ENCODE results near the gene BLOC1S6. TPM values are rescaled to one million over a fixed set of nuclear protein-coding genes. Genes with fewer than 3 reads are reported as not detected.
A peak's percentile ranks its signal among the peaks of the same experiment; 100 is the strongest.

The BLOC1S6 gene, protein sequence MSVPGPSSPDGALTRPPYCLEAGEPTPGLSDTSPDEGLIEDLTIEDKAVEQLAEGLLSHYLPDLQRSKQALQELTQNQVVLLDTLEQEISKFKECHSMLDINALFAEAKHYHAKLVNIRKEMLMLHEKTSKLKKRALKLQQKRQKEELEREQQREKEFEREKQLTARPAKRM
- polyA plus RNA-seq (179 and 184 TPM in 2 replicates), polyA minus RNA-seq (170 and 184 TPM in 2 replicates)

DNA sequence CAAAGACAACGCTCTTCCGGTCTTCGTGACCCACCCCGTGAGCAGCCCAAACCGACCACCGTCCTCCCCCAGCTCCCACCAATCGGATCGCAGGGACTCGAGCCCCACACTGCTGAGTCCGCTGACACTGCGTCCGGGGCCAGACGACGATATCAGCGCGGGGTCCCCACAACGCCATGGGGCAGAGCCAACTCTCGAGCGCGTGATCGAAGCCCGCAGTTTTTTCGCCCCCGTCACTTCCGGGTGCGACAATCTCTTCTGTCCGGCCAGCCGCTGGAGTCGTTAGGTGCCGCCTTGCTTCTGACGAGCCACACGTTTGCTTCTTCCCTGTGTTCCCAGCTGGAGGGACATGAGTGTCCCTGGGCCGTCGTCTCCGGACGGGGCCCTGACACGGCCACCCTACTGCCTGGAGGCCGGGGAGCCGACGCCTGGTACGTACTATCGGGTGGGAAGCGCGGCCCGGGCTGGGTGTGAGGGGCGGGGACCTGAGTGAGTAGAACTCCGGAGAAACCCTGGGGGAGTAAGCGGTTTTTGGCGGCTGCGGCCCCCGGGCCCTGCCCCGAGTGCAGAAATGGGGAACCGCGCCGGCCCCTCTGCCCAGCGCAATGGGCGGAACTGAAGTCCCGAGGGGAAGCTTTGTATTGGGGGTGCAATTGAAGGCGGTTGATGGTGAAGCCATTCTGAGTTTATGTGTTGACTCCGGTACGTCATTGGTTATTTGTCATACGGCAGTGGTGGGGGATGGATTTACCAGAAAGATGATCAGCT is at the start of gene BLOC1S6:
Gene BLOC1S6 (plus strand): TSS at position 285 of the 768 bp plus-strand sequence. CDS start 65 bp downstream, at position 350.
- no peaks in the 10 kb centered on the region for H3K27me3 ChIP-seq (ENCODE audit: insufficient read depth, low read depth, low read length)

DNA sequence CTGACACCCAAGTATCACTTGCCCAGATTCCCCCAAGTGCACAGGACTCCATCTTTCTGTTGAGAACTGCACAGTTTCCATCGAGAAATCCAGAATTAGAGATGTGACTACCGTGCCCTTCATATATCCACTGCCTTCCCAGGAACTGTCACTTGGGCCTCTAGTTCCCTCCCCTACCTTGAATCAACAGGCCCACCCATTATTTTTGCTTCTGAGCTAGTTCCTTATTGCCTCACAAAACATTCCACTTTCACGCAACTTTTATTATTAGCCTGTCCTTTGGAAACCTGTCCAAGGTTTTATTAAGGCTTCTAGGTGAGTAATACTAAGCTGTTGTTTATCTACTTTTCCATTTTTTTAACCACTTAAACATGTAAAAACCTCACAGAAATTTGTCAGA is 47.5 kb upstream of the BLOC1S6 start:
- H3K79me2 ChIP-seq (replicated peaks; ENCODE audit: insufficient read depth, low read length) = no peaks in the 10 kb centered on the region
- no peaks in the 10 kb centered on the region for H3K36me3 ChIP-seq (ENCODE audit: insufficient read depth, low read length)
- H3K27ac ChIP-seq (ENCODE audit: low read length) = no peak overlapping the region
- no peaks in the 10 kb centered on the region for H3K9me2 ChIP-seq (ENCODE audit: insufficient read depth, low read length)
- no peak overlapping the region for H2AFZ ChIP-seq (ENCODE audit: low read depth, low read length)
- no peaks in the 10 kb centered on the region for H4K20me1 ChIP-seq (ENCODE audit: insufficient read depth)
- H3K4me3 ChIP-seq (ENCODE audit: low read length) = no peak overlapping the region
- H3K9ac ChIP-seq (ENCODE audit: low read length) = no peak overlapping the region
- no peaks in the 10 kb centered on the region for H3K27me3 ChIP-seq (ENCODE audit: insufficient read depth, low read depth, low read length)
- H3K4me2 ChIP-seq (ENCODE audit: low read length) = no peak overlapping the region
- no peaks in the 10 kb centered on the region for H3F3A ChIP-seq (ENCODE audit: insufficient read depth, low read length, poor library complexity, severe bottlenecking)
- no peaks in the 10 kb centered on the region for H3K9me3 ChIP-seq (ENCODE audit: low read length)
- TF ChIP-seq TAF1 (IDR thresholded peaks at IDR 0.05; ENCODE audit: low read depth) (no peak), SMC3 (conservative IDR thresholded peaks at IDR 0.05; ENCODE audit: poor library complexity) (no peak), POLR2AphosphoS5 (IDR thresholded peaks at IDR 0.05) (no peak), MXI1 (conservative IDR thresholded peaks at IDR 0.05; ENCODE audit: poor library complexity, severe bottlenecking) (no peak), EP300 (conservative IDR thresholded peaks at IDR 0.05; ENCODE audit: poor library complexity, severe bottlenecking) (no peak), RAD21 (conservative IDR thresholded peaks at IDR 0.05) (no peak)
- TF ChIP-seq, protein P1, sequence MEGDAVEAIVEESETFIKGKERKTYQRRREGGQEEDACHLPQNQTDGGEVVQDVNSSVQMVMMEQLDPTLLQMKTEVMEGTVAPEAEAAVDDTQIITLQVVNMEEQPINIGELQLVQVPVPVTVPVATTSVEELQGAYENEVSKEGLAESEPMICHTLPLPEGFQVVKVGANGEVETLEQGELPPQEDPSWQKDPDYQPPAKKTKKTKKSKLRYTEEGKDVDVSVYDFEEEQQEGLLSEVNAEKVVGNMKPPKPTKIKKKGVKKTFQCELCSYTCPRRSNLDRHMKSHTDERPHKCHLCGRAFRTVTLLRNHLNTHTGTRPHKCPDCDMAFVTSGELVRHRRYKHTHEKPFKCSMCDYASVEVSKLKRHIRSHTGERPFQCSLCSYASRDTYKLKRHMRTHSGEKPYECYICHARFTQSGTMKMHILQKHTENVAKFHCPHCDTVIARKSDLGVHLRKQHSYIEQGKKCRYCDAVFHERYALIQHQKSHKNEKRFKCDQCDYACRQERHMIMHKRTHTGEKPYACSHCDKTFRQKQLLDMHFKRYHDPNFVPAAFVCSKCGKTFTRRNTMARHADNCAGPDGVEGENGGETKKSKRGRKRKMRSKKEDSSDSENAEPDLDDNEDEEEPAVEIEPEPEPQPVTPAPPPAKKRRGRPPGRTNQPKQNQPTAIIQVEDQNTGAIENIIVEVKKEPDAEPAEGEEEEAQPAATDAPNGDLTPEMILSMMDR (IDR thresholded peaks at IDR 0.05; ENCODE audit: poor library complexity, severe bottlenecking) = no peak
- TF ChIP-seq, protein P2, sequence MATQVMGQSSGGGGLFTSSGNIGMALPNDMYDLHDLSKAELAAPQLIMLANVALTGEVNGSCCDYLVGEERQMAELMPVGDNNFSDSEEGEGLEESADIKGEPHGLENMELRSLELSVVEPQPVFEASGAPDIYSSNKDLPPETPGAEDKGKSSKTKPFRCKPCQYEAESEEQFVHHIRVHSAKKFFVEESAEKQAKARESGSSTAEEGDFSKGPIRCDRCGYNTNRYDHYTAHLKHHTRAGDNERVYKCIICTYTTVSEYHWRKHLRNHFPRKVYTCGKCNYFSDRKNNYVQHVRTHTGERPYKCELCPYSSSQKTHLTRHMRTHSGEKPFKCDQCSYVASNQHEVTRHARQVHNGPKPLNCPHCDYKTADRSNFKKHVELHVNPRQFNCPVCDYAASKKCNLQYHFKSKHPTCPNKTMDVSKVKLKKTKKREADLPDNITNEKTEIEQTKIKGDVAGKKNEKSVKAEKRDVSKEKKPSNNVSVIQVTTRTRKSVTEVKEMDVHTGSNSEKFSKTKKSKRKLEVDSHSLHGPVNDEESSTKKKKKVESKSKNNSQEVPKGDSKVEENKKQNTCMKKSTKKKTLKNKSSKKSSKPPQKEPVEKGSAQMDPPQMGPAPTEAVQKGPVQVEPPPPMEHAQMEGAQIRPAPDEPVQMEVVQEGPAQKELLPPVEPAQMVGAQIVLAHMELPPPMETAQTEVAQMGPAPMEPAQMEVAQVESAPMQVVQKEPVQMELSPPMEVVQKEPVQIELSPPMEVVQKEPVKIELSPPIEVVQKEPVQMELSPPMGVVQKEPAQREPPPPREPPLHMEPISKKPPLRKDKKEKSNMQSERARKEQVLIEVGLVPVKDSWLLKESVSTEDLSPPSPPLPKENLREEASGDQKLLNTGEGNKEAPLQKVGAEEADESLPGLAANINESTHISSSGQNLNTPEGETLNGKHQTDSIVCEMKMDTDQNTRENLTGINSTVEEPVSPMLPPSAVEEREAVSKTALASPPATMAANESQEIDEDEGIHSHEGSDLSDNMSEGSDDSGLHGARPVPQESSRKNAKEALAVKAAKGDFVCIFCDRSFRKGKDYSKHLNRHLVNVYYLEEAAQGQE (IDR thresholded peaks at IDR 0.05; ENCODE audit: borderline replicate concordance) = no peak

More for the DNA sequence above, at the start of gene BLOC1S6:
- Histone ChIP-seq H3K9me3 (ENCODE audit: low read length) (no peaks in the 10 kb centered on the region), H3K4me2 (ENCODE audit: low read length) (peak within 1 kb of the TSS; percentile 97), H3K9ac (ENCODE audit: low read length) (peak within 1 kb of the TSS; percentile 99), H3K9me2 (ENCODE audit: insufficient read depth, low read length) (no peaks in the 10 kb centered on the region), H3K27ac (ENCODE audit: low read length) (peak within 1 kb of the TSS; percentile 96), H3K79me2 (replicated peaks; ENCODE audit: insufficient read depth, low read length) (peaks cover 51% of the 10 kb centered on the region), H2AFZ (ENCODE audit: low read depth, low read length) (peak within 1 kb of the TSS; percentile 81), H3F3A (ENCODE audit: insufficient read depth, low read length, poor library complexity, severe bottlenecking) (no peaks in the 10 kb centered on the region), H4K20me1 (ENCODE audit: insufficient read depth) (no peaks in the 10 kb centered on the region), H3K36me3 (ENCODE audit: insufficient read depth, low read length) (no peaks in the 10 kb centered on the region), H3K4me3 (ENCODE audit: low read length) (peak within 1 kb of the TSS; percentile 86)
- TF ChIP-seq MXI1 (conservative IDR thresholded peaks at IDR 0.05; ENCODE audit: poor library complexity, severe bottlenecking) (peak; percentile 84), EZH2 (IDR thresholded peaks at IDR 0.05; ENCODE audit: borderline replicate concordance, insufficient read depth, low read length, poor library complexity, severe bottlenecking) (no peak), EP300 (conservative IDR thresholded peaks at IDR 0.05; ENCODE audit: poor library complexity, severe bottlenecking) (peak; percentile 83), RAD21 (conservative IDR thresholded peaks at IDR 0.05) (no peak), POLR2AphosphoS5 (IDR thresholded peaks at IDR 0.05) (peak; percentile 98), TAF1 (IDR thresholded peaks at IDR 0.05; ENCODE audit: low read depth) (peak; percentile 90), SMC3 (conservative IDR thresholded peaks at IDR 0.05; ENCODE audit: poor library complexity) (peak; percentile 28)
- TF ChIP-seq, protein P1 (IDR thresholded peaks at IDR 0.05; ENCODE audit: poor library complexity, severe bottlenecking) = no peak
- TF ChIP-seq, protein P2 (IDR thresholded peaks at IDR 0.05; ENCODE audit: borderline replicate concordance) = peak; percentile 41

Measured in neural cell (in vitro differentiated cells).